ENCODE results near the gene PTAFR. TPM values are rescaled to one million over a fixed set of nuclear protein-coding genes. Genes with fewer than 3 reads are reported as not detected.
A peak's percentile ranks its signal among the peaks of the same experiment; 100 is the strongest.

Gene PTAFR
- total RNA-seq, 1 experiment from 2014 or later, result 0.26 TPM

- DNase-seq (ENCODE audit: low read depth), result peak; percentile 11
Observed at GRCh38 chr1:28122183-28122582, 54.3 kb downstream of the PTAFR start.

- no peak for DNase-seq (ENCODE audit: low read depth)
Observed at GRCh38 chr1:28119556-28119955, 56.9 kb downstream of the PTAFR start.

GRCh38 chr1:28118640-28119307 is 57.7 kb downstream of the PTAFR start:
- peak; percentile 3 for DNase-seq (ENCODE audit: low read depth)

GRCh38 chr1:28115267-28115666 is 61.2 kb downstream of the PTAFR start:
- peak; percentile 16 for DNase-seq (ENCODE audit: low read depth)

GRCh38 chr1:28114844-28115243 is 61.6 kb downstream of the PTAFR start:
- DNase-seq (ENCODE audit: low read depth), result no peak

- no peak for DNase-seq (ENCODE audit: low read depth)
Observed at GRCh38 chr1:28113242-28113572, 63.3 kb downstream of the PTAFR start.

- peak; percentile 99 for DNase-seq (ENCODE audit: low read depth)
Observed at GRCh38 chr1:28112388-28113241, 63.9 kb downstream of the PTAFR start.

GRCh38 chr1:28111157-28111556 is 65.3 kb downstream of the PTAFR start:
- DNase-seq (ENCODE audit: low read depth), result peak; percentile 35

GRCh38 chr1:28110555-28110954 is 65.9 kb downstream of the PTAFR start:
- peak; percentile 75 for DNase-seq (ENCODE audit: low read depth)

- DNase-seq (ENCODE audit: low read depth), result no peak
Observed at GRCh38 chr1:28109639-28110038, 66.9 kb downstream of the PTAFR start.

GRCh38 chr1:28108001-28108400 is 68.5 kb downstream of the PTAFR start:
- no peak for DNase-seq (ENCODE audit: low read depth)

- peak; percentile 73 for DNase-seq (ENCODE audit: low read depth)
Observed at GRCh38 chr1:28104866-28105467, 71.5 kb downstream of the PTAFR start.

- no peak for DNase-seq (ENCODE audit: low read depth)
Observed at GRCh38 chr1:28102189-28102588, 74.3 kb downstream of the PTAFR start.

GRCh38 chr1:28099050-28099769 is 77.3 kb downstream of the PTAFR start:
- no peak for DNase-seq (ENCODE audit: low read depth)

Small RNAs within 50 kb of the gene (small RNA-seq; reads per million reads assigned to genes)
- not detected for gene RNU6-176P

Other genes with a start within 250 kb of the PTAFR start
- 0.34 and 0.60 TPM in 2 replicates for gene SMPDL3B, start 241.7 kb downstream of the PTAFR start, total RNA-seq (2014; rRNA removed; shearing (Covaris generic))
- gene XKR8, start 216.7 kb downstream of the PTAFR start, total RNA-seq (2014; rRNA removed; shearing (Covaris generic)), result 5.5 and 9.4 TPM in 2 replicates
- 18.0 and 19.5 TPM in 2 replicates for gene EYA3, start 88.1 kb downstream of the PTAFR start, total RNA-seq (2014; rRNA removed; shearing (Covaris generic))
- 82.0 and 85.2 TPM in 2 replicates for gene DNAJC8, start 56.3 kb upstream of the PTAFR start, total RNA-seq (2014; rRNA removed; shearing (Covaris generic))
- 171 and 197 TPM in 2 replicates for gene ATP5IF1, start 59.4 kb upstream of the PTAFR start, total RNA-seq (2014; rRNA removed; shearing (Covaris generic))
- 20.7 and 24.6 TPM in 2 replicates for gene SESN2, start 82.8 kb upstream of the PTAFR start, total RNA-seq (2014; rRNA removed; shearing (Covaris generic))
- gene MED18, start 152.3 kb upstream of the PTAFR start, total RNA-seq (2014; rRNA removed; shearing (Covaris generic)), result 16.6 and 19.3 TPM in 2 replicates
- 9.4 and 15.6 TPM in 2 replicates for gene PHACTR4, start 193.1 kb upstream of the PTAFR start, total RNA-seq (2014; rRNA removed; shearing (Covaris generic))

Data from HT1080 (cell line).